ENCODE results near the gene LMLN. TPM values are rescaled to one million over a fixed set of nuclear protein-coding genes. Genes with fewer than 3 reads are reported as not detected.

LMLN gene
- total RNA-seq, 1 donor from 2014 or later = 7.1 TPM

GRCh38 chr3:197975311-197975710 is 15.3 kb downstream of the LMLN start:
- Mint-ChIP-seq H3K4me3 (ENCODE audit: unreplicated experiment) (no peak overlapping the region), H3K27ac (ENCODE audit: unreplicated experiment) (no peak overlapping the region), H3K4me1 (ENCODE audit: unreplicated experiment) (peaks cover 3% of the 10 kb centered on the region), H3K9me3 (ENCODE audit: unreplicated experiment) (no peaks in the 10 kb centered on the region), H3K36me3 (ENCODE audit: low read depth, unreplicated experiment) (peaks cover 6% of the 10 kb centered on the region), H3K27me3 (ENCODE audit: unreplicated experiment) (no peaks in the 10 kb centered on the region)
- DNase-seq (ENCODE audit: low spot score) = no peak
- no peak for TF ChIP-seq CTCF (IDR thresholded peaks at IDR 0.05; ENCODE audit: unreplicated experiment)

GRCh38 chr3:197983076-197983475 is 23.1 kb downstream of the LMLN start:
- Mint-ChIP-seq H3K27me3 (ENCODE audit: unreplicated experiment) (no peaks in the 10 kb centered on the region), H3K4me3 (ENCODE audit: unreplicated experiment) (no peak overlapping the region), H3K4me1 (ENCODE audit: unreplicated experiment) (no peaks in the 10 kb centered on the region), H3K27ac (ENCODE audit: unreplicated experiment) (no peak overlapping the region), H3K36me3 (ENCODE audit: low read depth, unreplicated experiment) (no peaks in the 10 kb centered on the region), H3K9me3 (ENCODE audit: unreplicated experiment) (no peaks in the 10 kb centered on the region)
- no peak for TF ChIP-seq CTCF (IDR thresholded peaks at IDR 0.05; ENCODE audit: unreplicated experiment)
- no peak for DNase-seq (ENCODE audit: low spot score)

- DNase-seq (ENCODE audit: low spot score) = no peak
- Mint-ChIP-seq H3K4me1 (ENCODE audit: unreplicated experiment) (no peaks in the 10 kb centered on the region), H3K4me3 (ENCODE audit: unreplicated experiment) (no peak overlapping the region), H3K9me3 (ENCODE audit: unreplicated experiment) (no peaks in the 10 kb centered on the region), H3K36me3 (ENCODE audit: low read depth, unreplicated experiment) (no peaks in the 10 kb centered on the region), H3K27ac (ENCODE audit: unreplicated experiment) (no peak overlapping the region), H3K27me3 (ENCODE audit: unreplicated experiment) (no peaks in the 10 kb centered on the region)
- no peak for TF ChIP-seq CTCF (IDR thresholded peaks at IDR 0.05; ENCODE audit: unreplicated experiment)
These were observed 29.6 kb downstream of the LMLN start for GRCh38 chr3:197989651-197990050.

GRCh38 chr3:197994736-197995135 is 34.7 kb downstream of the LMLN start:
- no peaks in the 10 kb centered on the region for H3K4me1 Mint-ChIP-seq (ENCODE audit: unreplicated experiment)
- H3K9me3 Mint-ChIP-seq (ENCODE audit: unreplicated experiment) = no peaks in the 10 kb centered on the region
- no peak overlapping the region for H3K27ac Mint-ChIP-seq (ENCODE audit: unreplicated experiment)

DNA sequence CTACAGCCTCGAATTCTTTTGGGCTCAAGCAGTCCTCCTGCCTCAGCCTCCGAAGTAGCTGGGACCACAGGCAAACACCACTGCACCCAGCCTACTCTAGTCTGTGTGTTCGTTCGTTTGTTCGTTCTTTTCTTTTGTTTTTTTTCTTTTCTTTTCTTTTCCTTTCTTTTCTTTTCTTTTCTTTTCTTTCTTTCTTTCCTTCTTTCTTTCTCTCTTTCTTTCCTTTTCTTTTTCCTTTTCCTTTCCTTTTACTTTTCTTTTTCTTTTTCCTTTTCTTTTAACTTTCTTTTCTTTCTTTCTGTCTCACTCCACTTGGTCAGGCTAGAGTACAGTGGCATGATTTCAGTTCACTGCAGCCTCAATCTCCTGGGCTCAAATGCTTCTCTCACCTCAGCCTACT is 36.8 kb downstream of the LMLN start:
- Mint-ChIP-seq H3K4me3 (ENCODE audit: unreplicated experiment) (no peak overlapping the region), H3K27ac (ENCODE audit: unreplicated experiment) (no peak overlapping the region), H3K36me3 (ENCODE audit: low read depth, unreplicated experiment) (peaks cover 3% of the 10 kb centered on the region), H3K4me1 (ENCODE audit: unreplicated experiment) (no peaks in the 10 kb centered on the region), H3K27me3 (ENCODE audit: unreplicated experiment) (no peaks in the 10 kb centered on the region), H3K9me3 (ENCODE audit: unreplicated experiment) (no peaks in the 10 kb centered on the region)
- no peak for TF ChIP-seq CTCF (IDR thresholded peaks at IDR 0.05; ENCODE audit: unreplicated experiment)
- no peak for DNase-seq (ENCODE audit: low spot score)

More at GRCh38 chr3:197994736-197995135, 34.7 kb downstream of the LMLN start:
- TF ChIP-seq CTCF (IDR thresholded peaks at IDR 0.05; ENCODE audit: unreplicated experiment) = no peak
- no peak for DNase-seq (ENCODE audit: low spot score)
- H3K27me3 Mint-ChIP-seq (ENCODE audit: unreplicated experiment) = no peaks in the 10 kb centered on the region
- H3K4me3 Mint-ChIP-seq (ENCODE audit: unreplicated experiment) = no peak overlapping the region
- H3K36me3 Mint-ChIP-seq (ENCODE audit: low read depth, unreplicated experiment) = no peaks in the 10 kb centered on the region
